ENCODE data around the gene KLHDC7A. TPM values are rescaled to one million over a fixed set of nuclear protein-coding genes. Genes with fewer than 3 reads are reported as not detected.

KLHDC7A gene
- total and polyA plus RNA-seq, 10 of the 15 experiments (the other 5 are each of a cell fraction or from before 2014, with no cell fraction given) = not detected

- TF ChIP-seq SMAD1 (IDR thresholded peaks at IDR 0.05; ENCODE audit: low read depth, partially characterized antibody) (no peak), YBX1 (IDR thresholded peaks at IDR 0.05) (no peak), TCF3 (IDR thresholded peaks at IDR 0.05; ENCODE audit: borderline replicate concordance, insufficient read depth, low read depth, low read length) (no peak), SPI1 (IDR thresholded peaks at IDR 0.05; ENCODE audit: borderline replicate concordance, insufficient read depth, low read depth, low read length) (no peak), SRF (IDR thresholded peaks at IDR 0.05; ENCODE audit: low read depth in 2 of 2, low read length in 2 of 2) (no peak)
Observed at GRCh38 chr1:18511874-18512150, 31.1 kb downstream of the KLHDC7A start (continued).

- FAIRE-seq (no peak), DNase-seq (ENCODE audit: low read depth, low spot score) (no peak), ATAC-seq (no peak)
- CTCF ChIA-PET = no interaction called here
- SMC1A ChIA-PET (ENCODE audit: uncharacterized antibody, unreplicated experiment) = no interaction called here
- Histone ChIP-seq H3K27ac (ENCODE audit: control insufficient read depth, insufficient read depth) (no peak overlapping the region), H3K79me2 (ENCODE audit: control insufficient read depth, insufficient read depth, low read length) (no peaks in the 10 kb centered on the region), H2AFZ (ENCODE audit: control insufficient read depth, low read depth, low read length) (no peak overlapping the region), H3K9me3 (replicated peaks; ENCODE audit: control insufficient read depth, insufficient read depth, low read length) (no peaks in the 10 kb centered on the region; the same call in 2 of the 3 replicates), H3K36me3 (ENCODE audit: control insufficient read depth in 2 of 2, insufficient read depth in 2 of 2, low read length in 1 of 2) (no peaks in the 10 kb centered on the region), H3K4me2 (ENCODE audit: control insufficient read depth, insufficient read depth) (no peak overlapping the region), H3K27me3 (replicated peaks in 1 of 2; ENCODE audit: control insufficient read depth in 2 of 2, insufficient read depth in 2 of 2, low read length in 1 of 2) (no peaks in the 10 kb centered on the region), H3K9ac (ENCODE audit: control insufficient read depth, insufficient read depth, low read length) (no peak overlapping the region), H4K20me1 (ENCODE audit: control insufficient read depth, insufficient read depth) (no peaks in the 10 kb centered on the region), H3K4me3 (no peak overlapping the region), H3K4me1 (ENCODE audit: control insufficient read depth, insufficient read depth, low read length) (no peaks in the 10 kb centered on the region)
- in situ Hi-C loops (cut with MboI) = no loop called here
- TF ChIP-seq CHD2 (IDR thresholded peaks at IDR 0.05; ENCODE audit: borderline replicate concordance, low read depth, low read length) (no peak), POLR2AphosphoS5 (IDR thresholded peaks at IDR 0.05; ENCODE audit: low read length) (no peak), USF1 (IDR thresholded peaks at IDR 0.05; ENCODE audit: borderline replicate concordance, extremely low read length, insufficient read depth, low read depth, low read length) (no peak), STAT1 (conservative IDR thresholded peaks at IDR 0.05) (no peak)
- WGBS (ENCODE audit: insufficient coverage, insufficient replicate concordance, low lambda C conversion rate, missing lambda C conversion rate) = 37% methylated on average over 9 of the region's 9 CpGs
- POLR2A ChIA-PET = no interaction called here
- RAD21 ChIA-PET (ENCODE audit: unreplicated experiment) = no interaction called here
- BruUV-seq (replicated peaks) = no TSS peak
- intact Hi-C loops (cut with micrococcal nuclease; ENCODE audit: unreplicated experiment) = no loop called here
Observed at GRCh38 chr1:18512883-18513282, 32.2 kb downstream of the KLHDC7A start.

All from GM12878 (cell line).